ENCODE measurements around the gene AHDC1. TPM values are rescaled to one million over a fixed set of nuclear protein-coding genes. Genes with fewer than 3 reads are reported as not detected.
A peak's percentile ranks its signal among the peaks of the same experiment; 100 is the strongest.

AHDC1 gene
- polyA plus RNA-seq, 3 donors: 0.16 to 3.3 (median 0.30) TPM

GRCh38 chr1:27507960-27508665 lies 95.8 kb downstream of the AHDC1 start:
- Histone ChIP-seq H4K20me1 (ENCODE audit: insufficient read depth, low read length) (no peaks in the 10 kb centered on the region), H3K4me2 (replicated peaks; ENCODE audit: extremely low read depth, low read length, poor library complexity, severe bottlenecking) (no peak overlapping the region), H3K4me1 (ENCODE audit: control insufficient read depth in 1 of 2, insufficient read depth in 2 of 2, low read length in 2 of 2) (peaks cover under 1 to 2% of the 10 kb centered on the region in 2 donors), H3K36me3 (replicated peaks in 1 of 2; ENCODE audit: control insufficient read depth in 1 of 2, insufficient read depth in 2 of 2, low read length in 2 of 2) (no peaks in the 10 kb centered on the region), H3K27ac (ENCODE audit: low read depth in 1 of 2, low read length in 2 of 2) (no peak overlapping the region), H3K4me3 (replicated peaks in 1 of 3; ENCODE audit: low read depth in 2 of 3, low read length in 3 of 3) (no peak overlapping the region), H3K9me3 (replicated peaks in 1 of 2; ENCODE audit: control insufficient read depth in 1 of 2, insufficient read depth in 1 of 2, low read length in 2 of 2) (no peaks in the 10 kb centered on the region), H3K79me2 (ENCODE audit: insufficient read depth, low read length) (no peaks in the 10 kb centered on the region), H3K9ac (ENCODE audit: insufficient read depth, low read length, poor library complexity, severe bottlenecking) (no peak overlapping the region), H2AFZ (ENCODE audit: insufficient read depth, low read depth, low read length, poor library complexity, severe bottlenecking) (no peak overlapping the region), H3K27me3 (ENCODE audit: control insufficient read depth in 2 of 2, insufficient read depth in 2 of 2, low read length in 2 of 2) (no peaks in the 10 kb centered on the region)
- peaks cover 3% of the 10 kb centered on the region for H3K4me1 Mint-ChIP-seq
- DNase-seq: no peak
- H3K36me3 Mint-ChIP-seq: no peaks in the 10 kb centered on the region
- 90% methylated on average over 6 of the region's 6 CpGs for WGBS (ENCODE audit: insufficient coverage)
- no peaks in the 10 kb centered on the region for H3K9me3 Mint-ChIP-seq
- no peak overlapping the region for H3K4me3 Mint-ChIP-seq
- TF ChIP-seq, protein P1, sequence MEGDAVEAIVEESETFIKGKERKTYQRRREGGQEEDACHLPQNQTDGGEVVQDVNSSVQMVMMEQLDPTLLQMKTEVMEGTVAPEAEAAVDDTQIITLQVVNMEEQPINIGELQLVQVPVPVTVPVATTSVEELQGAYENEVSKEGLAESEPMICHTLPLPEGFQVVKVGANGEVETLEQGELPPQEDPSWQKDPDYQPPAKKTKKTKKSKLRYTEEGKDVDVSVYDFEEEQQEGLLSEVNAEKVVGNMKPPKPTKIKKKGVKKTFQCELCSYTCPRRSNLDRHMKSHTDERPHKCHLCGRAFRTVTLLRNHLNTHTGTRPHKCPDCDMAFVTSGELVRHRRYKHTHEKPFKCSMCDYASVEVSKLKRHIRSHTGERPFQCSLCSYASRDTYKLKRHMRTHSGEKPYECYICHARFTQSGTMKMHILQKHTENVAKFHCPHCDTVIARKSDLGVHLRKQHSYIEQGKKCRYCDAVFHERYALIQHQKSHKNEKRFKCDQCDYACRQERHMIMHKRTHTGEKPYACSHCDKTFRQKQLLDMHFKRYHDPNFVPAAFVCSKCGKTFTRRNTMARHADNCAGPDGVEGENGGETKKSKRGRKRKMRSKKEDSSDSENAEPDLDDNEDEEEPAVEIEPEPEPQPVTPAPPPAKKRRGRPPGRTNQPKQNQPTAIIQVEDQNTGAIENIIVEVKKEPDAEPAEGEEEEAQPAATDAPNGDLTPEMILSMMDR (IDR thresholded peaks at IDR 0.05): no peak
- peak overlapping the region in 2 of 7 donors; percentile 10 to 42 for H3K27ac Mint-ChIP-seq
- peaks cover 0 to 4% (median 2%) of the 10 kb centered on the region in 3 donors for H3K27me3 Mint-ChIP-seq (ENCODE audit: low read depth in 3 of 3)
- intact Hi-C loops (cut with micrococcal nuclease): no loop called here

DNA sequence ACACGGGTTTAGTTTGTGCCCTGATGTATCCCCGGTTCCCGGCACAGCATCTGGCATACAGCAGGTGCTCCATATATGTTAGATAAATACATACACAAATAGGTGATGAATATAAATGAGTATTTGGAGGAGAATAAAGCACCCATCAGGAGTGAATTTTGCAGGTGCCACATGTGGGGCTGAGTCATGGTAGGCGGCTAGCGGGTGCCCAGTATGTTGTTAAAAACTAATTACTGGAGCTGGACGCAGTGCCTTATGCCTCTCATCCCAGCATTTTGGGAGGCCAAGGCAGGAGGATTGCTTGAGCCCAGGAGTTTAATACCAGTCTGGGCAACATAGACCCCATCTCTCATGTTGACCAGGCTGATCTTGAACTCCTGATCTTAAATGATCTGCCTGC lies 97.2 kb downstream of the AHDC1 start:
- no peaks in the 10 kb centered on the region for H3K27me3 ChIP-seq (ENCODE audit: control insufficient read depth in 2 of 2, insufficient read depth in 2 of 2, low read length in 2 of 2)
- H4K20me1 ChIP-seq (ENCODE audit: insufficient read depth, low read length): no peaks in the 10 kb centered on the region
- H3K4me3 Mint-ChIP-seq: no peak overlapping the region
- no peak overlapping the region for H2AFZ ChIP-seq (ENCODE audit: insufficient read depth, low read depth, low read length, poor library complexity, severe bottlenecking)
- H3K27ac Mint-ChIP-seq: peak overlapping the region in 1 of 7 donors; percentile 24
- H3K27me3 Mint-ChIP-seq (ENCODE audit: low read depth in 3 of 3): peaks cover 0 to 4% (median 2%) of the 10 kb centered on the region in 3 donors
- H3K79me2 ChIP-seq (ENCODE audit: insufficient read depth, low read length): no peaks in the 10 kb centered on the region
- DNase-seq: no peak
- no peaks in the 10 kb centered on the region for H3K36me3 Mint-ChIP-seq
- no peaks in the 10 kb centered on the region for H3K4me1 ChIP-seq (ENCODE audit: control insufficient read depth in 1 of 2, insufficient read depth in 2 of 2, low read length in 2 of 2)
- no peak overlapping the region for H3K27ac ChIP-seq (ENCODE audit: low read depth in 1 of 2, low read length in 2 of 2)
- no peaks in the 10 kb centered on the region for H3K36me3 ChIP-seq (replicated peaks in 1 of 2; ENCODE audit: control insufficient read depth in 1 of 2, insufficient read depth in 2 of 2, low read length in 2 of 2)
- H3K9ac ChIP-seq (ENCODE audit: insufficient read depth, low read length, poor library complexity, severe bottlenecking): no peak overlapping the region
- no peaks in the 10 kb centered on the region for H3K9me3 ChIP-seq (replicated peaks in 1 of 2; ENCODE audit: control insufficient read depth in 1 of 2, insufficient read depth in 1 of 2, low read length in 2 of 2)
- intact Hi-C loops (cut with micrococcal nuclease): no loop called here
- no peaks in the 10 kb centered on the region for H3K9me3 Mint-ChIP-seq
- no peaks in the 10 kb centered on the region for H3K4me1 Mint-ChIP-seq
- no peak overlapping the region for H3K4me3 ChIP-seq (replicated peaks in 1 of 3; ENCODE audit: low read depth in 2 of 3, low read length in 3 of 3)
- TF ChIP-seq, protein P1 (IDR thresholded peaks at IDR 0.05): no peak
- 75% methylated on average over 2 of the region's 6 CpGs for WGBS (ENCODE audit: insufficient coverage)
- no peak overlapping the region for H3K4me2 ChIP-seq (replicated peaks; ENCODE audit: extremely low read depth, low read length, poor library complexity, severe bottlenecking)

All from CD14-positive monocyte (primary cell).